ENCODE results near the gene CTRL.

CTRL gene

DNA sequence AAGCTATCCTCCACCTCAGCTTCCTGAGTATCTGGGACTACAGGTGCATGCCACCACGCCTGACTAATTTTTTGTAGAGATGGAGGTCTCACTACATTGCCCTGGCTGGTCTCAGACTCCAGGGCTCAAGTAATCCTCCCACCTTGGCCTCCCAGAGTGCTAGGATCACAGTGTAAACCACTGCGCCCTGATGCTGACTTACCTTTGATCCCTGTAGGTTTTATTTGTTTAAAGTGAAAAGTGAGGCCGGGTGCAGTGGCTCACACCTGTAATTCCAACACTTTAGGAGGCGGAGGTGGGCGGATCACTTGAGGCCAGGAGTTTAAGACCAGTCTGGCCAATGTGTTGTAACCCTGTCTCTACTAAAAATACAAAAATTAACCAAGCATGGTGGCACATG, 29.9 kb downstream of the CTRL start:
- H3K4me3 Mint-ChIP-seq, result no peak overlapping the region
- peaks cover 22% of the 10 kb centered on the region for H3K4me1 Mint-ChIP-seq
- H3K36me3 Mint-ChIP-seq (ENCODE audit: low read depth), result peaks cover 9% of the 10 kb centered on the region
- H3K27ac Mint-ChIP-seq, result no peak overlapping the region
- no peaks in the 10 kb centered on the region for H3K9me3 Mint-ChIP-seq
- no peaks in the 10 kb centered on the region for H3K27me3 Mint-ChIP-seq (ENCODE audit: low read depth)
- TF ChIP-seq, protein P1, sequence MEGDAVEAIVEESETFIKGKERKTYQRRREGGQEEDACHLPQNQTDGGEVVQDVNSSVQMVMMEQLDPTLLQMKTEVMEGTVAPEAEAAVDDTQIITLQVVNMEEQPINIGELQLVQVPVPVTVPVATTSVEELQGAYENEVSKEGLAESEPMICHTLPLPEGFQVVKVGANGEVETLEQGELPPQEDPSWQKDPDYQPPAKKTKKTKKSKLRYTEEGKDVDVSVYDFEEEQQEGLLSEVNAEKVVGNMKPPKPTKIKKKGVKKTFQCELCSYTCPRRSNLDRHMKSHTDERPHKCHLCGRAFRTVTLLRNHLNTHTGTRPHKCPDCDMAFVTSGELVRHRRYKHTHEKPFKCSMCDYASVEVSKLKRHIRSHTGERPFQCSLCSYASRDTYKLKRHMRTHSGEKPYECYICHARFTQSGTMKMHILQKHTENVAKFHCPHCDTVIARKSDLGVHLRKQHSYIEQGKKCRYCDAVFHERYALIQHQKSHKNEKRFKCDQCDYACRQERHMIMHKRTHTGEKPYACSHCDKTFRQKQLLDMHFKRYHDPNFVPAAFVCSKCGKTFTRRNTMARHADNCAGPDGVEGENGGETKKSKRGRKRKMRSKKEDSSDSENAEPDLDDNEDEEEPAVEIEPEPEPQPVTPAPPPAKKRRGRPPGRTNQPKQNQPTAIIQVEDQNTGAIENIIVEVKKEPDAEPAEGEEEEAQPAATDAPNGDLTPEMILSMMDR (IDR thresholded peaks at IDR 0.05; ENCODE audit: unreplicated experiment in 3 of 3), result no peak

DNA sequence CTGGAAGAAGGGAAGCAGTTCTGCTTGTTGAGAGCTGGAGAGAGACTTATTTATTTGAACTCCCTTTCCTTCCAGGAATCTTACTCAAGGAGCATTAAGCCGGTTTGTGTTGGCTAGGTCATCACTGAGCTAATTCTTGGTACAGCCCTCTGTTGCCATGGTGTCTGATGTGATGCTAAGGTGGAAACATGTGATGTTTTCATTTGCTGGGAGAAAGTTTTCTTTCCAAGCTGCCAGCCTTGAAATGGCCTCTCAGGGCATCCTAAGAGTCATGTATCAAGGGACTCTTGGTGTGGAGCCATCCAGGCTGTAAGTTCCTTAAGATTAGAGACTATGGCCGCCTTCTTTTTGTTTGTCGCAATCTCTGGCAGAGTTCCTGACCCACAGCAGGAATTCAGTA, 34.4 kb downstream of the CTRL start:
- H3K9me3 Mint-ChIP-seq, result no peaks in the 10 kb centered on the region
- H3K4me1 Mint-ChIP-seq, result peaks cover 40% of the 10 kb centered on the region
- peak overlapping the region in 1 of 3 experiments; percentile 19 for H3K4me3 Mint-ChIP-seq
- H3K36me3 Mint-ChIP-seq (ENCODE audit: low read depth), result no peaks in the 10 kb centered on the region
- TF ChIP-seq, protein P1 (IDR thresholded peaks at IDR 0.05; ENCODE audit: unreplicated experiment in 3 of 3), result no peak
- peak overlapping the region in 2 of 3 experiments; percentile 2 to 5 for H3K27ac Mint-ChIP-seq
- H3K27me3 Mint-ChIP-seq (ENCODE audit: low read depth), result no peaks in the 10 kb centered on the region

DNA sequence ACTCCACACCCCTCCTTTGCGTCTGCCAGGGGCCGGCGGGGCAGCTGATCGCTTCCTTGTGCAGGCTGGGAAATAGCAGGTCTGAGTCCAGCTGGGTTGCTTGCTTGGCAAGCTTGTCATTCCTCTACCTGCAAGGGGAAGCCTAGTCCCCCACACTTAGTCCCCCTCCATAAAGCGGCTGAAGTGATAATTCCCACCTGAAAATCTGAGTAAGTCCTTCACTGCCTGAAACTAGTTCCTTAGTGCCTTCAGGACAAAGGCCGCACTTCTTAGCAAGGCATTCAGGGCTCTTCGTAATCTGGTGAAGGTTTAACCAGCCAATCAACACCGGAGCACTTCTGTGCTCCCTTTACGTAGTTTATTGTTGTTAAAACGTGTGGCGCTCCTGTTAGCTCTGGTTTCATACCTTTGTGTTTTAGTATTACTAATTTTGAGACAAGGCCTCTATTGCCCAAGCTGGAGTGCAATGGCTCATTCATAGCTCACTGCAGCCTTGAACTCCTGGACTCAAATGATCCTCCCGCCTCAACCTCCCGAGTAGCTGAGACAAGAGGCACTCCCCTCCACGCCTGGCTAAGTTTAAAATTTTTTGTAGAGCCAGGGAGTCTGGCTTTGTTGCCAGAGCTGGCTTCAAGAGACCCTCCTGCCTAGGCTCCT, 37.8 kb downstream of the CTRL start:
- Mint-ChIP-seq H3K27me3 (ENCODE audit: low read depth) (no peaks in the 10 kb centered on the region), H3K27ac (peak overlapping the region; percentile 62 to 98 (median 86)), H3K9me3 (no peaks in the 10 kb centered on the region), H3K36me3 (ENCODE audit: low read depth) (no peaks in the 10 kb centered on the region), H3K4me1 (peaks cover 28% of the 10 kb centered on the region), H3K4me3 (peak overlapping the region; percentile 97 to 98 (median 98))
- TF ChIP-seq, protein P1 (IDR thresholded peaks at IDR 0.05; ENCODE audit: unreplicated experiment in 3 of 3), result no peak

DNA sequence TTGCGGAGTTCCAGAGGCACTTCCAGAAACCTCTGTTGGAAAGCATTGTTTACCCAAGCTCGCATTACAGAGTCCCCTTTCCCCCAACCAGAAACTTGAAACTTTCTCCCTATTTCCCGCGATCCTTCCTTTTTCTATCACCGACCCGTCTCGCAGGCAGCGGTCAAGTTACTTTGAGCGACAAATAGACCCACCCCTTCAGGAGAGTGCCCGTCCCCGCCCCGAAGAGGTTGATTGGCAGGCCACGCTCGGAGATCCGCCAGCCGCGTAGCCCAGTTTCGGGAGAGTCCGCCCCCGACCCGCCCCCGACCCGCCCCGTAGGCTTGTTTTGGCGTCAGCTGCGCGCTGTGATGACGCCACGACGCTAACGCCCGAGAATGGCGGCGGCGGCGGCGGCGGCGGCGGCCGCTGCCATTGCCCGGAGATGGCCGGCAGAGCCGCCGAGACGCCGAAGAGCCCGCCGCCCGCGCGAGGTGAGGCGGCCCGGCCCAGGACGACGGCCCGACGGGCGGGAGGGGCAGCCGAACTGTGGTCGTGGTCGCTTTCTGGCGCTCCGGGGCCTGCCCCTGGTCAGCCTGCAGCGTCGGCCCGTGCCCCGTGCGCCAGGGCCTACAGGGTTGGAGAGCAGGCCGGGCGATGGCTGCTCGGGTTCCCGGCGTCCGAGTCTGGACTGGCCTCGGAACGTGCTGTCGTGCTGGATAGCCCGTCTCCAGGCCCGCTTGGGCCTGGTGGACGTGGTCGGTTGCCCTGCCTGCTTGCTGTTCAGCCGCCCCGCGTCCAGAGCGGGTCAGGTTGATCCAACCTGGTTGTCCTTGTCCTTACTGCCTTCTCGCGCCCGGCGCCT, 38.5 kb downstream of the CTRL start, which contains the start of gene PSKH1:
Gene PSKH1, plus strand, starts transcription at position 356 of the 844 bp plus-strand sequence. CDS start 15,496 bp downstream, outside the sequence.
- H3K27me3 Mint-ChIP-seq (ENCODE audit: low read depth), result no peaks in the 10 kb centered on the region
- H3K4me3 Mint-ChIP-seq, result peak within 1 kb of the TSS; percentile 97 to 98 (median 98)
- H3K4me1 Mint-ChIP-seq, result peaks cover 28% of the 10 kb centered on the region
- H3K27ac Mint-ChIP-seq, result peak within 1 kb of the TSS; percentile 77 to 98 (median 87)
- H3K9me3 Mint-ChIP-seq, result no peaks in the 10 kb centered on the region
- H3K36me3 Mint-ChIP-seq (ENCODE audit: low read depth), result no peaks in the 10 kb centered on the region
- TF ChIP-seq, protein P1 (IDR thresholded peaks at IDR 0.05; ENCODE audit: unreplicated experiment in 3 of 3), result no peak

DNA sequence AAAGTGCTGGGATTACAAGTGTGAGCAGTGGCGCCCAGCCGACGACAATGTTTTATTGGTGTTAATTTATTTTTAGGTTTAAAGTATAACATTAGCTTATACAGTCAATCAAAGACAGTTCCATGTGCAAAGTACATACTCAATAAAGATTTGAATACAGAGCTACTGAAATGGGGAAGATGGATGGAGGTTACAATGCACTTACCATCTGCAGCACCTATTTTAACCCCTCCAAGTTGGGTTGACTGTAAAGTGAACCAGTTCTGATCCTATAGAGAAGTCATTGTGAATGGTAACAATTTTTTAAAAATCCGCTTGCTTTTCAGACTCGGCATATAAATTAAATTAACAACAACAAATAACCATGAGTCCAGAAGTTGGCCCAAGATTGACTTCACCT, 39.3 kb downstream of the CTRL start:
- Mint-ChIP-seq H3K36me3 (ENCODE audit: low read depth) (no peaks in the 10 kb centered on the region), H3K4me3 (peak overlapping the region; percentile 85 to 98 (median 87)), H3K4me1 (peaks cover 28% of the 10 kb centered on the region), H3K27ac (peak overlapping the region; percentile 77 to 87 (median 80)), H3K9me3 (no peaks in the 10 kb centered on the region), H3K27me3 (ENCODE audit: low read depth) (no peaks in the 10 kb centered on the region)
- TF ChIP-seq, protein P1 (IDR thresholded peaks at IDR 0.05; ENCODE audit: unreplicated experiment in 3 of 3), result no peak

All from nephron (organoid).